Trophoblast cell (in vitro differentiated cells and primary cell): ENCODE measurements around the gene ZMYND12.

ENCODE experiments used
- DNase-seq, 2 donors: peaks; one replicate each; pipeline ENCODE4 v3.0.0-alpha.2; 2016
- H2AFZ ChIP-seq: 2 replicates; pipeline ENCODE4 v1.6.1; 2013; ENCODE audit warnings: low read length, moderate library complexity, mild to moderate bottlenecking; ENCODE audit not compliant: insufficient read depth, poor library complexity
- H2AK5ac ChIP-seq: 2 replicates; pipeline ENCODE4 v1.6.1; 2013; ENCODE audit warnings: mild to moderate bottlenecking, low read length
- H2BK120ac ChIP-seq: 2 replicates; pipeline ENCODE4 v1.6.1; 2013; ENCODE audit warnings: low read length, mild to moderate bottlenecking, moderate library complexity; ENCODE audit not compliant: insufficient read depth, poor library complexity
- H2BK12ac ChIP-seq: 2 replicates; pipeline ENCODE4 v1.6.1; 2013; ENCODE audit warnings: mild to moderate bottlenecking, low read length, moderate library complexity
- H2BK5ac ChIP-seq: 2 replicates; pipeline ENCODE4 v1.6.1; 2013; ENCODE audit warnings: low read length, low read depth, moderate library complexity, mild to moderate bottlenecking; ENCODE audit not compliant: poor library complexity
- H3K14ac ChIP-seq: 2 replicates; pipeline ENCODE4 v1.6.1; 2013; ENCODE audit warnings: mild to moderate bottlenecking, low read length
- H3K18ac ChIP-seq: 2 replicates; pipeline ENCODE4 v1.6.1; 2013; ENCODE audit warnings: mild to moderate bottlenecking, low read length
- H3K23ac ChIP-seq: 2 replicates; pipeline ENCODE4 v1.6.1; 2013; ENCODE audit warnings: low read length
- H3K27ac ChIP-seq: 2 replicates; pipeline ENCODE4 v1.5.1; 2013; ENCODE audit warnings: low read depth, mild to moderate bottlenecking, inconsistent platforms, low read length, moderate library complexity
- H3K27me3 ChIP-seq: 2 replicates; pipeline ENCODE4 v1.6.1; 2013; ENCODE audit warnings: inconsistent platforms, mild to moderate bottlenecking, low read length, moderate library complexity; ENCODE audit not compliant: insufficient read depth
- H3K36me3 ChIP-seq, 2 experiments: 1 replicate in 1 of 2; 2 replicates in 1 of 2; pipeline ENCODE4 v1.6.1; 2013; ENCODE audit warnings: low read length in 2 of 2, mild to moderate bottlenecking in 2 of 2, moderate library complexity in 1 of 2; ENCODE audit not compliant: insufficient read depth in 2 of 2, control insufficient read depth in 1 of 2
- H3K4ac ChIP-seq: 2 replicates; pipeline ENCODE4 v1.6.1; 2013; ENCODE audit warnings: low read depth, mild to moderate bottlenecking, low read length, moderate library complexity
- H3K4me1 ChIP-seq, 2 experiments: 1 replicate in 1 of 2; 2 replicates in 1 of 2; pipeline ENCODE4 v1.6.1; 2013; ENCODE audit warnings: low read length in 2 of 2, mild to moderate bottlenecking in 2 of 2, moderate library complexity in 1 of 2; ENCODE audit not compliant: insufficient read depth in 2 of 2, control insufficient read depth in 1 of 2
- H3K4me2 ChIP-seq: 2 replicates; pipeline ENCODE4 v1.6.1; 2013; ENCODE audit warnings: inconsistent platforms, mild to moderate bottlenecking, low read length, moderate library complexity
- H3K4me3 ChIP-seq: 2 replicates; pipeline ENCODE4 v1.5.1; 2013; ENCODE audit warnings: mild to moderate bottlenecking, low read depth, low read length, inconsistent platforms
- H3K79me1 ChIP-seq: one replicate; pipeline ENCODE4 v1.6.1; 2013; ENCODE audit warnings: low read length
- H3K79me2 ChIP-seq: 2 replicates; pipeline ENCODE4 v1.6.1; 2013; ENCODE audit warnings: low read length, mild to moderate bottlenecking; ENCODE audit not compliant: control insufficient read depth, insufficient read depth, poor library complexity
- H3K9ac ChIP-seq: 2 replicates; pipeline ENCODE4 v1.6.1; 2013; ENCODE audit warnings: mild to moderate bottlenecking, low read length
- H3K9me3 ChIP-seq: 2 replicates; pipeline ENCODE4 v1.6.1; 2013; ENCODE audit warnings: low read depth, mild to moderate bottlenecking, control low read depth, inconsistent platforms, low read length; ENCODE audit not compliant: insufficient read depth
- H4K12ac ChIP-seq: 2 replicates; pipeline ENCODE4 v1.6.1; 2013; ENCODE audit warnings: low read depth, mild to moderate bottlenecking, low read length, moderate library complexity
- H4K8ac ChIP-seq: 2 replicates; pipeline ENCODE4 v1.6.1; 2013; ENCODE audit warnings: low read depth, mild to moderate bottlenecking, low read length, moderate library complexity
- H4K91ac ChIP-seq: one replicate; pipeline ENCODE4 v1.6.1; 2013; ENCODE audit warnings: low read depth, mild to moderate bottlenecking, low read length, moderate library complexity
- WGBS: extraction: QIAGEN DNeasy Blood & Tissue Kit; methylation state at CpG from one replicate; pipeline ENCODE4 v1.1.7; 2013; ENCODE audit warnings: missing lambda C conversion rate; ENCODE audit not compliant: insufficient read length, insufficient coverage; ENCODE audit errors: extremely low coverage; 5-methylcytosine and 5-hydroxymethylcytosine counted together

Gene ZMYND12

GRCh38 chr1:42449256-42449655 lies 6.6 kb downstream of the ZMYND12 start:
- no peak overlapping the region for H2BK120ac ChIP-seq
- H3K9ac ChIP-seq = no peak overlapping the region
- H3K23ac ChIP-seq = no peak overlapping the region
- H3K79me1 ChIP-seq = no peaks in the 10 kb centered on the region
- H3K27me3 ChIP-seq = no peaks in the 10 kb centered on the region
- no peak overlapping the region for H2BK12ac ChIP-seq
- H3K4me1 ChIP-seq = no peaks in the 10 kb centered on the region
- H4K12ac ChIP-seq = no peak overlapping the region
- H3K27ac ChIP-seq = no peak overlapping the region
- no peaks in the 10 kb centered on the region for H3K79me2 ChIP-seq
- H4K91ac ChIP-seq = no peak overlapping the region
- H2AK5ac ChIP-seq = no peak overlapping the region
- H3K36me3 ChIP-seq = no peaks in the 10 kb centered on the region
- H3K4me2 ChIP-seq = no peak overlapping the region
- DNase-seq = no peak
- no peak overlapping the region for H3K18ac ChIP-seq
- H2AFZ ChIP-seq = no peak overlapping the region
- no peak overlapping the region for H3K4me3 ChIP-seq
- H4K8ac ChIP-seq = no peak overlapping the region
- H3K4ac ChIP-seq = no peak overlapping the region
- no peak overlapping the region for H3K14ac ChIP-seq
- no peaks in the 10 kb centered on the region for H3K9me3 ChIP-seq
- H2BK5ac ChIP-seq = no peak overlapping the region

DNA sequence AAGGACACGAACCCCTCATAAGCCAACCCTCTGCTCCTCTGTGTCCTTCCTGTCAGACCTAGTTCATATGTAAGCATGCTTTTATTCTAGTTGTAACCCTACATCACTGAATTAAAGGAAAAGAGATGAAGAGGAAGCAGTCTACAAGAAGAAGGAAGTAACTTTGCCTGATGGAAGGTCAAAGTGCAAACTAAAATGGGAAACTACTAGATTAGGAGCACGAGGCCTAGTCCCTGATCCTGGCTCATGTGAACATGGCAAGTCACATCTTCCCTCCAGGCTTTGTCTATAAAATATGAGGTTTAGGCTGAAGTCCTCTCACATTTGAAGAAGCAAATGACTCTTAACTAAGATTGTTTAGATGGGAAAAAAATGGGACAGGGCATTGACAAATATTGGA lies 13.2 kb downstream of the ZMYND12 start:
- no peak for DNase-seq
- Histone ChIP-seq H3K14ac (no peak overlapping the region), H3K4me2 (no peak overlapping the region), H2BK12ac (no peak overlapping the region), H3K4me1 (no peaks in the 10 kb centered on the region), H3K27me3 (no peaks in the 10 kb centered on the region), H4K12ac (no peak overlapping the region), H3K23ac (no peak overlapping the region), H3K18ac (no peak overlapping the region), H3K9me3 (no peaks in the 10 kb centered on the region), H2AK5ac (no peak overlapping the region), H3K4me3 (no peak overlapping the region), H2BK5ac (no peak overlapping the region), H3K79me2 (no peaks in the 10 kb centered on the region), H3K27ac (no peak overlapping the region), H2BK120ac (no peak overlapping the region), H3K79me1 (no peaks in the 10 kb centered on the region), H4K91ac (no peak overlapping the region), H3K36me3 (no peaks in the 10 kb centered on the region), H3K4ac (no peak overlapping the region), H2AFZ (no peak overlapping the region), H4K8ac (no peak overlapping the region), H3K9ac (no peak overlapping the region)
- no CpG with 5 or more reads among the region's 2 CpGs for WGBS

- no peak overlapping the region for H2BK120ac ChIP-seq
- H2AFZ ChIP-seq = no peak overlapping the region
- no peak overlapping the region for H2BK12ac ChIP-seq
- H3K27ac ChIP-seq = no peak overlapping the region
- H2AK5ac ChIP-seq = no peak overlapping the region
- no peak overlapping the region for H3K4ac ChIP-seq
- no peak overlapping the region for H3K4me2 ChIP-seq
- H3K4me1 ChIP-seq = no peaks in the 10 kb centered on the region
- peak in 1 of 2 donors; percentile 69 for DNase-seq
- no peaks in the 10 kb centered on the region for H3K9me3 ChIP-seq
- H3K4me3 ChIP-seq = no peak overlapping the region
- no peak overlapping the region for H4K91ac ChIP-seq
- no peaks in the 10 kb centered on the region for H3K79me2 ChIP-seq
- no peak overlapping the region for H3K23ac ChIP-seq
- no peak overlapping the region for H3K18ac ChIP-seq
- H3K14ac ChIP-seq = no peak overlapping the region
- whole genome bisulfite sequencing = no CpG with 5 or more reads among the region's 2 CpGs
- H3K9ac ChIP-seq = no peak overlapping the region
- H3K27me3 ChIP-seq = no peaks in the 10 kb centered on the region
- H3K36me3 ChIP-seq = no peaks in the 10 kb centered on the region
- no peak overlapping the region for H2BK5ac ChIP-seq
- H3K79me1 ChIP-seq = no peaks in the 10 kb centered on the region
- no peak overlapping the region for H4K8ac ChIP-seq
- no peak overlapping the region for H4K12ac ChIP-seq
These were observed 15.9 kb downstream of the ZMYND12 start for GRCh38 chr1:42439940-42440339.

DNA sequence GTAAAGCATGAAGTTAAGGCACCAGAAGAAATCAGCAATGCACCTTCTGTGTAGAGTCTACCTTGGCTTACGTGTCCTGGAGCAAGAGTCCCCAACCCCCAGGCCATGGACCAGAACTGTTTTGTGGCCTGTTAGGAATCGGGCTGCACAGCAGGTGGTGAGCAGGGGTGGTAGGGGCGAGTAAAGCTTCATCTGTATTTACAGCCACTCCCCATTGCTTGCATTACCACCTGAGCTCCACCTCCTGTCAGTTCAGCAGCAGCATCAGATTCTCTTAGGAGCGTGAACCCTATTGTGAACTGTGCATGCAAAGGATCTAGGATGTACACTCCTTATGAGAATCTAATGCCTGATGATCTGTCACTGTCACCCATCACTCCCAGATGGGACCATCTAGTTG lies 21.5 kb downstream of the ZMYND12 start:
- Histone ChIP-seq H3K27me3 (no peaks in the 10 kb centered on the region), H2BK120ac (no peak overlapping the region), H3K27ac (no peak overlapping the region), H3K4me2 (no peak overlapping the region), H3K9me3 (no peaks in the 10 kb centered on the region), H2AFZ (no peak overlapping the region), H2BK12ac (no peak overlapping the region), H3K14ac (no peak overlapping the region), H3K36me3 (no peaks in the 10 kb centered on the region), H2BK5ac (no peak overlapping the region), H3K4me1 (peaks cover 0 to 7% of the 10 kb centered on the region in 2 experiments), H4K12ac (no peak overlapping the region), H3K4me3 (no peak overlapping the region), H3K79me2 (no peaks in the 10 kb centered on the region), H3K4ac (no peak overlapping the region), H3K79me1 (no peaks in the 10 kb centered on the region), H2AK5ac (no peak overlapping the region), H3K23ac (no peak overlapping the region), H3K18ac (no peak overlapping the region), H3K9ac (no peak overlapping the region), H4K91ac (no peak overlapping the region), H4K8ac (no peak overlapping the region)
- no peak for DNase-seq
- no CpG with 5 or more reads among the region's 4 CpGs for WGBS
